Astrocyte of the spinal cord (primary cell): ENCODE data around the gene PTPN23.

Experiments
- DNase-seq: peaks from one replicate; pipeline ENCODE4 v3.0.0; 2011; ENCODE audit warnings: low read depth, low spot score
- H3K4me3 ChIP-seq: 2 replicates; pipeline ENCODE4 v1.5.1; 2011; ENCODE audit warnings: low read depth, mild to moderate bottlenecking, low read length, moderate library complexity
- CTCF ChIP-seq: IDR thresholded peaks from 2 replicates; pipeline ENCODE4 v1.5.1; 2012; ENCODE audit warnings: low read depth, mild to moderate bottlenecking, low read length, inconsistent platforms
- in situ Hi-C: cut with HindIII; loops from 2 replicates; pipeline ENCODE4 v1.10.0; 2017; ENCODE audit warnings: low sequenced_read_pairs

PTPN23 gene

DNA sequence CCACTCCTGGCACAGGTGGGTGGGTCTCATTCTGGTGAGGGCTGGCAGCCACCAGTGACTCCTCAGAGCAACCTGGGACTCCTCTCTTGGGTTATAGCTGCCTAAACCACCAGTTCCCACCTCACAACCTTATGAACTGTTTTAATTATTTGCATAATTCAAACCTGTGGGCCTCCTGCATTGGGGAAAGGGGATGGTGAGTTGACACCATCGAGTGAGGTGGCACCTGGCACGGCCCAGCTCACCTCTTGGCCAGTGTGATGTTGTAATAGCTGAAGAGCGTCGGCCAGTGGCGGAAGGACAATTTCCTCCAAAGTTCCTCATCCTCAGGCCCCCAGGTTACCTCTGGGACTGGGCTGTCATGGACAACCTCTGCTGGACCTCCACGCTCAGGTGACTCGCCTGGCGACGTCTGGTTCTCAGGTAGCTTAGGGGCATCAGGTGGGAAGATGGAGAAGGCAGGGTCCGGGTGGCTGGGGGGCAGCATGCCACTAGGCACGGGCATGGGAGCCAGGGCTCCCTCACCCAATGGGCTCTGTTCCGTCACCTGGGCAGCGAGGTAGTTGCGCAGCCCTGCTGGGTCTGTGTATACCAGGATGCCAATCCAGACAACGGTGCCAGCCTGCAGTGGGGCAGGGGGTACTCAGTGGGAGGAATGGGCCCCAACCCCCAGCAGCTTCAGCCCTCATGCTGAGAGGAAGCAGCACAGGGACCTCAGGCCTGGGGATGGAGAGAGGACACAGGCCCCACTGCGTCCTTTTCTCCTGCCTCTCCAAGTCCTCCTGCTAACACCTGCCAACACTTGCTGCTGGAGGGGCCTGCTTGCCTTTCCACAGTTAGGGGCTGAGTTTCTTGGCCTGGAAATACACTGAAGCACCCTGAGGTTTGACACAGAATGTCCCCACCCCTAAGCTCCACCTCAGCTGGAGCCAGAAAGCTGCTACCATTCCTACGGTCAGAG lies 38.5 kb downstream of the PTPN23 start:
- TF ChIP-seq CTCF, result no peak
- no peak for DNase-seq
- in situ Hi-C loops, result no loop called here

GRCh38 chr3:47420044-47420430 lies 39.2 kb downstream of the PTPN23 start:
- no peak for TF ChIP-seq CTCF
- no peak overlapping the region for H3K4me3 ChIP-seq

More for the DNA sequence above, 38.5 kb downstream of the PTPN23 start:
- H3K4me3 ChIP-seq, result no peak overlapping the region

GRCh38 chr3:47420511-47421484 lies 40.0 kb downstream of the PTPN23 start:
- TF ChIP-seq CTCF, result peak; percentile 96
- no peak overlapping the region for H3K4me3 ChIP-seq
- DNase-seq, result peak; percentile 85
- in situ Hi-C loops, result no loop called here

More at GRCh38 chr3:47420044-47420430, 39.2 kb downstream of the PTPN23 start:
- in situ Hi-C loops, result no loop called here
- DNase-seq, result no peak

DNA sequence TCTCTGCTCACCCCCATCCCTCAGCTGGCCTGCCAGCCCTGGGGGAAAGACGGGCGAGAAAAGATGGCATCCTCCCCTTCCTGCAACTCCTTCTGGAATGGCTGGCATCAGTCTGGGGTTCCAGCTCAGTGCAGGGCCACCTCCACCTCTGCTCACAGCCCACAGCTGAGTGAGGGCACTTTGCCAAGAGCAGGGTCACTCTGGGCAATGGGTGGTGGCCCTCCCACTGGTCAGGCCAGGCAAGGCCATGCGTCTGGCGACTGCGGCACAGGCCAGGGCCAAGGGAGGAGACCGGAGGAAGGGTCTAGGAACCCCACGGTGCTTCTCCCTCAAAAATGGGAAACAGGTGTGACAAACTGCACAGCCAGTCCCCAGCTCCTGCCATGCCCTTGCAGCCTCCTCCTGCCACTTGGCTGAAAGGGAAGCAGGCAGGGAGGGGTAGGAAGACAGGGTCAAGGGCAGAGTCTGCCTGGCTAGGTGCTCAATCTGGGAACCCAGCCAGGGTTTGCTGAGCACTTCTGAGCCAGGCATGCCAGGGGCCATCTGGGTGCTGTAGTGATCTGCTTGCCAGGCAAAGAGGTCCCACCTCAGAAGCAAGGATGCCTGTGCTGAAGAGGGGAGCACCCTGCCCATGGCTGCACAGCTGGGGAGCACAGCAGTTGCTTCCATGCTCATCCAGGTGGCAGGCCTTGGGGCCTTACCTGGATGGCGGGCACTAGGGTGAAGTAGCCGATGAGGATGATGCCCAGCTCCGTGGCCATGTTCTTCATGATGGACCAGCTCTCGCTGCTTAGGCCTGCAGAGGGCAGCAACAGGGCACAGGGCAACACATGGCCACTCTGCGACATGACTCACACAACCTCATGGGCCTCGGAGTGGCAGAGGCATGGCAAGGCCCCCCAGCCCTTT lies 41.2 kb downstream of the PTPN23 start:
- DNase-seq, result no peak

DNA sequence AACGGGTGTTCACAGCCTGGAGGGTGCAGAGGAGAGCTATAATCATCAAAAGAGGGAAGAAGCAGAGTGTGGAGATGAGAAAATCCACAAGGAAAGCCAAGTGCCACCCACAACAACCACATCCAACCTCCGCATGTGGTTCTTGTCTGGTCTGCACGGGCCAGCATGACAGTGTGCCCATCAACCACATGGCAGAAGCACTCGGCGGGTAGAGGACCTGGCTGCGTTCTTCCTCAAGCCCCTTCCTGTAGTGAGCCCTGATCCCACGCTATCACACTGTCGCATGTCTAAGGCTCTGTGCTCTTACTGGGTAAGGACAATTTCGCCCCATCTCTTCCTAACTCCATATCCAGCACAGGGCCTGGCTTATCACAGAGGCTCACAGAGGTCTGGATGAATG lies 41.9 kb downstream of the PTPN23 start:
- DNase-seq, result no peak
- in situ Hi-C loops, result no loop called here
- no peak overlapping the region for H3K4me3 ChIP-seq
- no peak for TF ChIP-seq CTCF

More for the DNA sequence above, 41.2 kb downstream of the PTPN23 start:
- no peak overlapping the region for H3K4me3 ChIP-seq
- in situ Hi-C loops, result no loop called here
- TF ChIP-seq CTCF, result peak; percentile 22
